ENCODE measurements around the gene MLPH. TPM values are rescaled to one million over a fixed set of nuclear protein-coding genes. Genes with fewer than 3 reads are reported as not detected.

MLPH gene
- polyA plus RNA-seq, 4 donors, result 13.2 to 52.0 (median 18.9) TPM

GRCh38 chr2:237471438-237472186 is 15.4 kb upstream of the MLPH start:
- no peaks in the 10 kb centered on the region for H3K9me3 ChIP-seq (ENCODE audit: control insufficient read depth in 2 of 2, insufficient read depth in 1 of 2, low read depth in 1 of 2, low read length in 1 of 2)
- H3K27me3 ChIP-seq (ENCODE audit: control insufficient read depth in 3 of 3, insufficient read depth in 3 of 3, low read length in 3 of 3), result no peaks in the 10 kb centered on the region
- H3K4me1 ChIP-seq (ENCODE audit: control insufficient read depth in 3 of 3, insufficient read depth in 2 of 3, low read depth in 1 of 3, low read length in 2 of 3), result peaks cover 0 to 24% (median 6%) of the 10 kb centered on the region in 3 donors
- DNase-seq (peak; percentile 43 to 62), FAIRE-seq (no peak)
- H3K27ac ChIP-seq (ENCODE audit: low read depth in 1 of 3, low read length in 2 of 3), result no peak overlapping the region
- H3K36me3 ChIP-seq (ENCODE audit: control insufficient read depth in 3 of 3, insufficient read depth in 2 of 3, low read depth in 1 of 3, low read length in 3 of 3), result no peaks in the 10 kb centered on the region
- no peak overlapping the region for H3K4me3 ChIP-seq (ENCODE audit: low read depth in 1 of 3, low read length in 3 of 3)
- WGBS, 3 donors, result 47 to 55% (median 50%) methylated on average over 13 to 14 of the region's 14 CpGs

DNA sequence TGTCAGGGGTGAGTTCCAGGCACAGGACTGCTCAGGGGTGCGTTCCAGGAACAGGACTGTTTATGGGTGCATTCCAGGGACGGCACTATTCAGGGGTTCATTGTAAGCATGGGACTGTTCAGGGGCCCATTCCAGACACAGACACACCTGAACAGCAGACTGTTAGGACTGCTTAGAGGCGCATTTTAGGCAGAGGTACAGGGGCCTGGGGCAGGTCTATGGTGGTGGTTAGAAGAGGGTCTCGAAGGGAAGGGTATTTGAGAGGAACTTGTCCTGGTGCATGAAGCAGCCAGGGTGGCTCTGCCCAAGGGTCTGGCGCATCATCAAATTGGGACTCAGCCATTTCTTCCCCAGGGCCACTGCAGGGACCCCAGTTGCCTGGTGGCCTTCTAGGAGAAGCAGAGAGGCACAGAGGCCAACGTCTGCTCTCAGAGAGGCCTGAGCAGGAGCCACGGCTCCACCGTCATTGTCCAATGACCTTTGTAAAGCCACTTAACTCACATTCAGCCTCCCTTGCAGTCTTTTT is 14.8 kb upstream of the MLPH start:
- DNase-seq, result no peak
- Histone ChIP-seq H3K4me1 (ENCODE audit: control insufficient read depth in 3 of 3, insufficient read depth in 2 of 3, low read depth in 1 of 3, low read length in 2 of 3) (peaks cover 0 to 24% (median 6%) of the 10 kb centered on the region in 3 donors), H3K27me3 (ENCODE audit: control insufficient read depth in 3 of 3, insufficient read depth in 3 of 3, low read length in 3 of 3) (peaks cover 0 to under 1% (median 0%) of the 10 kb centered on the region in 3 donors), H3K9me3 (ENCODE audit: control insufficient read depth in 2 of 2, insufficient read depth in 1 of 2, low read depth in 1 of 2, low read length in 1 of 2) (no peaks in the 10 kb centered on the region), H3K4me3 (ENCODE audit: low read depth in 1 of 3, low read length in 3 of 3) (no peak overlapping the region), H3K36me3 (ENCODE audit: control insufficient read depth in 3 of 3, insufficient read depth in 2 of 3, low read depth in 1 of 3, low read length in 3 of 3) (no peaks in the 10 kb centered on the region), H3K27ac (ENCODE audit: low read depth in 1 of 3, low read length in 2 of 3) (no peak overlapping the region)
- WGBS, 3 donors, result 81 to 90% (median 89%) methylated on average over 8 of the region's 8 CpGs
- no peak for FAIRE-seq

DNA sequence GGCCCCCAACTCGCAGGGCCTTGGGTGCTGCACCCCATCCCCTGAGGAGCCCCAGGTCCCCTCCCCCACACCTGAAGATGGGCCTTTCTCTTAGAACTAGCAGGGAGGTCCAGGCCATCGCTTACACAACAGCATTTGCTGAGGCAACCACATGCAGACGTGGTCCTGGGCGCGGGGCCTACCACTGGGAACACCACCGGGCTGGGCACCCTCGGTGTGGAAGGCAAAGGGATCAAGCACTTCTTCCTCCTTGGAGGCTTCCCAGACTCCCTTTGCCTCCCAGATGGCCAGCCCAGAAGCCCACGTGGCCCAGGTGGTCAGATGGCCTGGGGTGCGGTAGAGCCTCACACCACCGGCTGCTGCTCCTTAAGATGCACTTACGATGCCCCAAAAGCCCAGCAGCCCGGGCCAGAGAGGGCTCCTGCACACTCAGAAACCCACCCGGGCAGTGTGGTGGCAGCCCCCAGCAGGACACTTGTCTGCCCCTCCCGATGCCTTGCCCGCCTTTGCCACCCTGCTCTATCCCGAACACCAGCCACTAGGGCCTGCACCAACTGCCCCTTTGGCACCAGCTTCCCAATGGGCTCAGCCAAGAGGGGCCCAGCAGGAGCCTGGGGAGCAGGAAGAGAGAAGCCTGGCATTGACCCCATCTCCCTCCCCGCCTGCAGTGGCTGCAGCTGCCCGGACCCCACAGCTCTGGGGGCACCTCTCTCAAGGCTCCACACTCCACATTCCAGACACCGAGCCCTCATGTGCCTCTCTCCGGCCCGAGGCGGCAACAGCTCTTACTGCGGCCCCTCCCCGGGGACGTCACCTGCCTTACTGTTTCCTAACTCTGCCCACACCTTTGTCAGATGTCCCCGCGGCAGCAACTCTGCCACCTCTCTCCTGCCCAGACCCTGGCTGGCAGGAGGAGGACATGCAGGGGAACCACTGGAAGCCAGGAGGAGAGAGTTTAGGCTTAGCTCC is 13.9 kb upstream of the MLPH start:
- H3K36me3 ChIP-seq (ENCODE audit: control insufficient read depth in 3 of 3, insufficient read depth in 2 of 3, low read depth in 1 of 3, low read length in 3 of 3), result no peaks in the 10 kb centered on the region
- H3K27ac ChIP-seq (ENCODE audit: low read depth in 1 of 3, low read length in 2 of 3), result peak overlapping the region in 1 of 3 donors; percentile 92
- 89 to 93% (median 93%) methylated on average over 25 to 27 of the region's 27 CpGs for WGBS, 3 donors
- no peak overlapping the region for H3K4me3 ChIP-seq (ENCODE audit: low read depth in 1 of 3, low read length in 3 of 3)
- H3K27me3 ChIP-seq (ENCODE audit: control insufficient read depth in 3 of 3, insufficient read depth in 3 of 3, low read length in 3 of 3), result peaks cover 0 to 6% (median 0%) of the 10 kb centered on the region in 3 donors
- FAIRE-seq, result no peak
- H3K9me3 ChIP-seq (ENCODE audit: control insufficient read depth in 2 of 2, insufficient read depth in 1 of 2, low read depth in 1 of 2, low read length in 1 of 2), result no peaks in the 10 kb centered on the region
- no peak for DNase-seq
- H3K4me1 ChIP-seq (ENCODE audit: control insufficient read depth in 3 of 3, insufficient read depth in 2 of 3, low read depth in 1 of 3, low read length in 2 of 3), result peaks cover 0 to 24% (median 6%) of the 10 kb centered on the region in 3 donors

- DNase-seq (no peak), FAIRE-seq (no peak)
- 78 to 81% (median 79%) methylated on average over 11 of the region's 11 CpGs for WGBS, 3 donors
- no peaks in the 10 kb centered on the region for H3K36me3 ChIP-seq (ENCODE audit: control insufficient read depth in 3 of 3, insufficient read depth in 2 of 3, low read depth in 1 of 3, low read length in 3 of 3)
- no peak overlapping the region for H3K4me3 ChIP-seq (ENCODE audit: low read depth in 1 of 3, low read length in 3 of 3)
- H3K27ac ChIP-seq (ENCODE audit: low read depth in 1 of 3, low read length in 2 of 3), result peak overlapping the region in 2 of 3 donors; percentile 91 to 92
- H3K9me3 ChIP-seq (ENCODE audit: control insufficient read depth in 2 of 2, insufficient read depth in 1 of 2, low read depth in 1 of 2, low read length in 1 of 2), result no peaks in the 10 kb centered on the region
- H3K27me3 ChIP-seq (ENCODE audit: control insufficient read depth in 3 of 3, insufficient read depth in 3 of 3, low read length in 3 of 3), result peaks cover 0 to 9% (median 0%) of the 10 kb centered on the region in 3 donors
- H3K4me1 ChIP-seq (ENCODE audit: control insufficient read depth in 3 of 3, insufficient read depth in 2 of 3, low read depth in 1 of 3, low read length in 2 of 3), result peaks cover 0 to 24% (median 6%) of the 10 kb centered on the region in 3 donors
Observed at GRCh38 chr2:237473878-237474441, 13.1 kb upstream of the MLPH start.

DNA sequence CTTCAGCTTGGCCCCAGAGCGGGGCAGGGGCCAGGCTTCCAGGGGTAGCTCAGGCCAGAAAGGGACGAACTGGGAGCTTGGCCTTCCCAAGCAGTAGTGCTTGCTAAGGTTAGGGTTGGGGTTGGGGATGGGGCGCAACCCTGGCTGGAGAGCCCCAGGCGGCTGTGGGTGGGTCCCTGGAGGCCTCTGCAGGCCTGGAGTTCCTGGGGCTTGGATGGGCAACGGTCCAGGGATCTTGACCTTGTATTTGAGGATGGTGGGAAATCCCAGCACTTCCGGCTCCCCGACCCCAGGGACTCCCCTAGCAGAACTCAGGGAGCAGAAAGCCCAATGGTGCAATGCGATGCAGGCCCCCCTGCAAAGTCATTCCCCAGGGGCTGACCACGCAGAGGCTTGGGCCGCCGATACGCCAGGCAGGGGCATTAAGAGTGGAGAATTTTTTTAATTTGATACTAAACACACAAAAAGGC is 12.6 kb upstream of the MLPH start:
- Histone ChIP-seq H3K36me3 (ENCODE audit: control insufficient read depth in 3 of 3, insufficient read depth in 2 of 3, low read depth in 1 of 3, low read length in 3 of 3) (no peaks in the 10 kb centered on the region), H3K27me3 (ENCODE audit: control insufficient read depth in 3 of 3, insufficient read depth in 3 of 3, low read length in 3 of 3) (peaks cover 0 to 9% (median 0%) of the 10 kb centered on the region in 3 donors), H3K4me3 (ENCODE audit: low read depth in 1 of 3, low read length in 3 of 3) (peak overlapping the region in 2 of 3 donors; percentile 68 to 71), H3K27ac (ENCODE audit: low read depth in 1 of 3, low read length in 2 of 3) (peak overlapping the region in 2 of 3 donors; percentile 91 to 92), H3K9me3 (ENCODE audit: control insufficient read depth in 2 of 2, insufficient read depth in 1 of 2, low read depth in 1 of 2, low read length in 1 of 2) (no peaks in the 10 kb centered on the region), H3K4me1 (ENCODE audit: control insufficient read depth in 3 of 3, insufficient read depth in 2 of 3, low read depth in 1 of 3, low read length in 2 of 3) (peaks cover 0 to 24% (median 6%) of the 10 kb centered on the region in 3 donors)
- DNase-seq (no peak), FAIRE-seq (no peak)
- WGBS, 3 donors, result 54 to 81% (median 80%) methylated on average over 12 of the region's 12 CpGs

GRCh38 chr2:237474931-237475703 is 11.9 kb upstream of the MLPH start:
- peaks cover 0 to 13% (median 0%) of the 10 kb centered on the region in 3 donors for H3K27me3 ChIP-seq (ENCODE audit: control insufficient read depth in 3 of 3, insufficient read depth in 3 of 3, low read length in 3 of 3)
- WGBS, 3 donors, result 0 to 1% (median 1%) methylated on average over 33 to 79 of the region's 79 CpGs
- H3K4me3 ChIP-seq (ENCODE audit: low read depth in 1 of 3, low read length in 3 of 3), result peak overlapping the region; percentile 68 to 71 (median 71)
- peaks cover 0 to 24% (median 6%) of the 10 kb centered on the region in 3 donors for H3K4me1 ChIP-seq (ENCODE audit: control insufficient read depth in 3 of 3, insufficient read depth in 2 of 3, low read depth in 1 of 3, low read length in 2 of 3)
- DNase-seq (peak; percentile 64 to 93), FAIRE-seq (no peak)
- no peaks in the 10 kb centered on the region for H3K9me3 ChIP-seq (ENCODE audit: control insufficient read depth in 2 of 2, insufficient read depth in 1 of 2, low read depth in 1 of 2, low read length in 1 of 2)
- H3K36me3 ChIP-seq (ENCODE audit: control insufficient read depth in 3 of 3, insufficient read depth in 2 of 3, low read depth in 1 of 3, low read length in 3 of 3), result no peaks in the 10 kb centered on the region
- peak overlapping the region; percentile 57 to 92 (median 91) for H3K27ac ChIP-seq (ENCODE audit: low read depth in 1 of 3, low read length in 2 of 3)

DNA sequence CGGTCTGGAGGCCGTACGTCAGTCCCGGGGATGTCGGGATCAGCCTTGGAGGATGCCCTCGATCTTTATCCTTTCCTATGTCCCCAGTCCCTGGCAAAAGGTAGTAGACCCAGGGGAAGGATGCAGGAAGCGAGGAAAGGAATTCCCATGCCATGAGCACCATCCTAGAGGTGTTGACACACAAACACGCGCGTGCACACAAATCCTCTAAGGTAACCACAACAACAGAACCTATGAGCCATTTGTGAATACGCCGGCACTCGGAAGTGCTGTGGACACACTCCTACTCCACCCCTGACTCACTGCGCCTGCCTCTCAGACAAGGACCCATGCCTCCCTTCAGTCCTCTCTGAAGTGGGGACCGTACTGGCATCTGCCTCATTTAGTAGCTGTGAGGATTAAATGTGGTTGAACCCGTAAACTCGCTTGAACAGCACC is 11.3 kb upstream of the MLPH start:
- Histone ChIP-seq H3K4me3 (ENCODE audit: low read depth in 1 of 3, low read length in 3 of 3) (peak overlapping the region in 2 of 3 donors; percentile 68 to 71), H3K9me3 (ENCODE audit: control insufficient read depth in 2 of 2, insufficient read depth in 1 of 2, low read depth in 1 of 2, low read length in 1 of 2) (no peaks in the 10 kb centered on the region), H3K27me3 (ENCODE audit: control insufficient read depth in 3 of 3, insufficient read depth in 3 of 3, low read length in 3 of 3) (peaks cover 0 to 15% (median 0%) of the 10 kb centered on the region in 3 donors), H3K27ac (ENCODE audit: low read depth in 1 of 3, low read length in 2 of 3) (peak overlapping the region in 2 of 3 donors; percentile 91 to 92), H3K4me1 (ENCODE audit: control insufficient read depth in 3 of 3, insufficient read depth in 2 of 3, low read depth in 1 of 3, low read length in 2 of 3) (peaks cover 0 to 24% (median 6%) of the 10 kb centered on the region in 3 donors), H3K36me3 (ENCODE audit: control insufficient read depth in 3 of 3, insufficient read depth in 2 of 3, low read depth in 1 of 3, low read length in 3 of 3) (no peaks in the 10 kb centered on the region)
- WGBS, 3 donors, result 11 to 15% (median 12%) methylated on average over 17 of the region's 17 CpGs
- FAIRE-seq (no peak), DNase-seq (peak in 1 of 2 donors; percentile 28)

Data from small intestine (tissue), 7 donors.